Immature natural killer cell (primary cell): ENCODE results near the gene PTPRK. TPM values are rescaled to one million over a fixed set of nuclear protein-coding genes. Genes with fewer than 3 reads are reported as not detected.

Source experiments
- DNase-seq, 3 donors: peaks; one replicate each; pipeline ENCODE4 v3.0.0; 2022; ENCODE audit warnings: mixed read lengths in 1 of 3
- H3K27ac Mint-ChIP-seq, 6 donors: one replicate each; pipeline ENCODE4 v1.8.0; 2020; ENCODE audit warnings: mixed read lengths in 6 of 6, mild to moderate bottlenecking in 5 of 6, inconsistent platforms in 4 of 6, moderate library complexity in 3 of 6
- H3K27me3 Mint-ChIP-seq, 3 donors: one replicate each; pipeline ENCODE4 v1.8.0; 2020 to 2021; ENCODE audit warnings: low read depth in 3 of 3, mild to moderate bottlenecking in 3 of 3, mixed read lengths in 3 of 3, moderate library complexity in 3 of 3, inconsistent platforms in 1 of 3
- H3K36me3 Mint-ChIP-seq, 3 donors: one replicate each; pipeline ENCODE4 v1.8.0; 2020; ENCODE audit warnings: mixed read lengths in 3 of 3, inconsistent platforms in 2 of 3, mild to moderate bottlenecking in 2 of 3
- H3K4me1 Mint-ChIP-seq, 2 donors: one replicate each; pipeline ENCODE4 v1.8.0; 2020; ENCODE audit warnings: inconsistent platforms in 2 of 2, mild to moderate bottlenecking in 2 of 2, mixed read lengths in 2 of 2, moderate library complexity in 1 of 2
- H3K4me3 Mint-ChIP-seq, 5 donors: one replicate each; pipeline ENCODE4 v1.8.0; 2020; ENCODE audit warnings: mild to moderate bottlenecking in 5 of 5, mixed read lengths in 5 of 5, inconsistent platforms in 3 of 5, moderate library complexity in 3 of 5
- H3K9me3 Mint-ChIP-seq, 6 donors: one replicate each; pipeline ENCODE4 v1.8.0; 2020; ENCODE audit warnings: mild to moderate bottlenecking in 6 of 6, mixed read lengths in 6 of 6, inconsistent platforms in 4 of 6, moderate library complexity in 3 of 6
- polyA plus RNA-seq, 3 donors: library from polyadenylated mRNA; unstranded; fragments of 300-500 nt; fragmentation: Illumina TruSeq; gene quantifications; one replicate each; pipeline ENCODE4 v1.2.3, GENCODE V29; 2021

The PTPRK gene
- polyA plus RNA-seq, 3 donors from 2014 or later: not detected

GRCh38 chr6:128069188-128069587 is 451.2 kb downstream of the PTPRK start:
- no peaks in the 10 kb centered on the region for H3K4me1 Mint-ChIP-seq
- H3K36me3 Mint-ChIP-seq: no peaks in the 10 kb centered on the region
- H3K27ac Mint-ChIP-seq: no peak overlapping the region
- peaks cover 0 to 4% (median 0%) of the 10 kb centered on the region in 3 donors for H3K27me3 Mint-ChIP-seq
- DNase-seq: no peak
- no peak overlapping the region for H3K4me3 Mint-ChIP-seq
- H3K9me3 Mint-ChIP-seq: no peaks in the 10 kb centered on the region

- Mint-ChIP-seq H3K36me3 (no peaks in the 10 kb centered on the region), H3K4me1 (no peaks in the 10 kb centered on the region), H3K27me3 (peaks cover 0 to 4% (median 0%) of the 10 kb centered on the region in 3 donors), H3K27ac (no peak overlapping the region), H3K9me3 (no peaks in the 10 kb centered on the region), H3K4me3 (no peak overlapping the region)
- no peak for DNase-seq
These were observed 452.3 kb downstream of the PTPRK start for GRCh38 chr6:128068119-128068479.

DNA sequence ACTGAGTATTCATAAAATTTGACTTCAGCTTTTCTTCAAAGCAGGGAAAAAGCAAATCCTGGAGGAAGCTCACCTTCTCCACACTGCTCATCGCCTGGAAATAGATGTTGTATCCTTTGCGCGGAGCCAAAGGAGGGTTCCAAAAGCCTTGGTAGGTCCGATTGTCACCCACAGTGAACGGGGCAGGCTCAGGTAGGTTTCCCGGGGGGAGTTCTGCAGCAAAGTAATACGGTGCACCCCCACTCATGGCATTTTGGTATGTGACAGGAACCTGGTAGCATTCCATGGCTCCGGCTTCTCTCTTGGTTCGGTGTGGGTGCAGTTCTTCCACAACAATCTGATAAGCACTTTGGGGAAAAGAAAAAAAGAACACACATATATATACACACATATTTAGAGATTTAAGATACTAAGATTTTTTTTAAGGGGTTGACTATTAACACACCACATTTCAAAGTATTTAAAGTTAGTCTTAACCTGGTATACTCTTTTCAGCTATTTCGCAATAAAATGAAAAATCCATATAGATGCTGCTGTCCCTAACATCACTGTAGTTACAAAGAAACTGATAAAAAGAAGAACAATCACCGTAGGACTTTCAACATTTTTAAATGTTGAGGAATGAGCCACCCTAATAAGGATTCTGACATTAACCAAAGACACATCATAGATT is 452.8 kb downstream of the PTPRK start:
- H3K27me3 Mint-ChIP-seq: peaks cover 0 to 4% (median 0%) of the 10 kb centered on the region in 3 donors
- H3K27ac Mint-ChIP-seq: no peak overlapping the region
- H3K9me3 Mint-ChIP-seq: no peaks in the 10 kb centered on the region
- H3K36me3 Mint-ChIP-seq: no peaks in the 10 kb centered on the region
- no peak overlapping the region for H3K4me3 Mint-ChIP-seq
- no peaks in the 10 kb centered on the region for H3K4me1 Mint-ChIP-seq
- no peak for DNase-seq

DNA sequence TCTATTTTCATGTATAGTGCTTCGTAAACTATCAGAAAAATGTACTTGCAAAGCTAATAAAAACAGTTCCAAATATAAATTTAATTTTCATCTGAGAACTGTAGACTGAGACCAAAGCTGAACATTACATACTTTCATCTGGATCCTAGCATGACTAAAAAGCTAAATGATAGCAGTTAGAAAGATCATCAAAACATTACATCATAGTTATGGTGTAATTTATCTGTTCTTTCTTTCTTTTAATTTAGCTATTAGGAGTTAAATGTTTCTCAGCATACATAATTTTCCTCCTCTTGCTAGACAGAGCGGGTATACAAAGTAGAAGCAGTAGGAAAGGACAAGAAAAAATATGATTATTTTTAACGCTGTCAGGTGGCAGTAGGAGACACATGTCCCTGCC is 455.3 kb downstream of the PTPRK start:
- H3K4me1 Mint-ChIP-seq: no peaks in the 10 kb centered on the region
- no peak overlapping the region for H3K27ac Mint-ChIP-seq
- peaks cover 0 to 4% (median 0%) of the 10 kb centered on the region in 3 donors for H3K27me3 Mint-ChIP-seq
- H3K4me3 Mint-ChIP-seq: no peak overlapping the region
- H3K9me3 Mint-ChIP-seq: no peaks in the 10 kb centered on the region
- no peak for DNase-seq
- H3K36me3 Mint-ChIP-seq: no peaks in the 10 kb centered on the region

- DNase-seq: no peak
- peaks cover 0 to 4% (median 0%) of the 10 kb centered on the region in 3 donors for H3K27me3 Mint-ChIP-seq
- H3K4me1 Mint-ChIP-seq: no peaks in the 10 kb centered on the region
- H3K27ac Mint-ChIP-seq: no peak overlapping the region
- H3K36me3 Mint-ChIP-seq: no peaks in the 10 kb centered on the region
- H3K9me3 Mint-ChIP-seq: no peaks in the 10 kb centered on the region
- no peak overlapping the region for H3K4me3 Mint-ChIP-seq
These were observed 455.9 kb downstream of the PTPRK start for GRCh38 chr6:128064540-128064895.

- H3K4me3 Mint-ChIP-seq: no peak overlapping the region
- no peak overlapping the region for H3K27ac Mint-ChIP-seq
- H3K4me1 Mint-ChIP-seq: no peaks in the 10 kb centered on the region
- H3K36me3 Mint-ChIP-seq: no peaks in the 10 kb centered on the region
- H3K9me3 Mint-ChIP-seq: no peaks in the 10 kb centered on the region
- DNase-seq: no peak
- peaks cover 0 to 4% (median 0%) of the 10 kb centered on the region in 3 donors for H3K27me3 Mint-ChIP-seq
These were observed 456.4 kb downstream of the PTPRK start for GRCh38 chr6:128063850-128064539.

DNA sequence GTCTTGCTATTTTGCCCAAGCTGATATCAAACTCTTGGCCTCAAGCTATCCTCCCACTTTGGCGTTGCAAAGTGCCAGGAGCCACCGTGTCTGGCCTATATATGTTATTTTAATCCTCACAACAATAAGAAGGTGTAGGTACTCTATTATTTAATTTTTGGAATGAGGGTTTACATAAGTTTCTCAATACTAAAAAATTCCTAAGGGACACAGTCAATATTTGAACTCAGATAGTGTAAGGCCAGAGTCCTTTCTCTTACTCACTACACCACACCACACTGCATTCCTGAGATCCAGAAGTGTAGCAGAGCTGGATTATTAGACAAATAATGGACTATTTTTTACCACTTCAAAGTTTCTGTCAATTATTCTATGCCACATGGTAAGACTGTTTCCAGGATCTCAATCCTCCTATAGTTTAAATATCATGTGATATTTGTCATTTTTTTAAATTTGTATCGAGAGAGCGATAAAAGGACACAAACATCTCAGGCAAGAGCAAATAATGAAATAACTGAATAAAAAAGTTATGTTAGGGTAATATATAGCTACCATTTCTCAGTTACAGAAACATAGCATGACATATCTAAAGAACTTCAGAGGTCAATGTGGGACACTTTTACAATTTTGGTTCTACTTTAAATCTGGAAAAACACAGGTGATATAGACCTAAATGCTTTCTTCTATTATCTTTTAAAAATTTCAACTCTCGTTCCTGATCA is 457.4 kb downstream of the PTPRK start:
- no peak for DNase-seq
- Mint-ChIP-seq H3K27me3 (peaks cover 0 to 4% (median 0%) of the 10 kb centered on the region in 3 donors), H3K4me3 (no peak overlapping the region), H3K36me3 (no peaks in the 10 kb centered on the region), H3K4me1 (no peaks in the 10 kb centered on the region), H3K27ac (no peak overlapping the region), H3K9me3 (no peaks in the 10 kb centered on the region)

GRCh38 chr6:128057946-128058345 is 462.5 kb downstream of the PTPRK start:
- no peak overlapping the region for H3K4me3 Mint-ChIP-seq
- H3K36me3 Mint-ChIP-seq: no peaks in the 10 kb centered on the region
- peaks cover 0 to 2% (median 0%) of the 10 kb centered on the region in 6 donors for H3K9me3 Mint-ChIP-seq
- H3K27me3 Mint-ChIP-seq: no peaks in the 10 kb centered on the region
- DNase-seq: no peak
- H3K27ac Mint-ChIP-seq: no peak overlapping the region
- no peaks in the 10 kb centered on the region for H3K4me1 Mint-ChIP-seq

GRCh38 chr6:128057541-128057940 is 462.9 kb downstream of the PTPRK start:
- H3K27me3 Mint-ChIP-seq: no peaks in the 10 kb centered on the region
- H3K9me3 Mint-ChIP-seq: peaks cover 0 to 2% (median 0%) of the 10 kb centered on the region in 6 donors
- H3K36me3 Mint-ChIP-seq: no peaks in the 10 kb centered on the region
- no peak overlapping the region for H3K4me3 Mint-ChIP-seq
- H3K4me1 Mint-ChIP-seq: no peaks in the 10 kb centered on the region
- no peak for DNase-seq
- no peak overlapping the region for H3K27ac Mint-ChIP-seq

DNA sequence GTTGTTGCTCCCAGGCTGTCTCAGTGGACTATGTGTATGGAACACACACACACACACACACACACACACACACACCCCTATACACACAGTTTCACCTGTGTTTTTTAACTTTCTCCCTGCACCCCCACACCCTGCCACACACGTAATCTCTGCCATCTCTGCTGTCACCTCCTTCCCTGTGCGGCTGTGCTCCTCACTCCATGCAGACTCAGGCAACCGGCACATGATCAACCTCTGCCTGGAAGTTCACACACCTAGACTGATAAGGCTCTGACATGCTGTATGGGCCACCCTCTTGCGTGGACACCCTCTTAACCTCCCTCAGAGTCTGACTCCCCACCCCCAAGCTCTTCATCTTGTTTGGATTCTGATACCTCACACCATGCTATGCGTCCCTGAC is 467.3 kb downstream of the PTPRK start:
- no peaks in the 10 kb centered on the region for H3K27me3 Mint-ChIP-seq
- H3K4me1 Mint-ChIP-seq: no peaks in the 10 kb centered on the region
- no peak overlapping the region for H3K27ac Mint-ChIP-seq
- no peaks in the 10 kb centered on the region for H3K36me3 Mint-ChIP-seq
- no peak for DNase-seq
- H3K9me3 Mint-ChIP-seq: peaks cover 0 to 2% (median 0%) of the 10 kb centered on the region in 6 donors
- no peak overlapping the region for H3K4me3 Mint-ChIP-seq

DNA sequence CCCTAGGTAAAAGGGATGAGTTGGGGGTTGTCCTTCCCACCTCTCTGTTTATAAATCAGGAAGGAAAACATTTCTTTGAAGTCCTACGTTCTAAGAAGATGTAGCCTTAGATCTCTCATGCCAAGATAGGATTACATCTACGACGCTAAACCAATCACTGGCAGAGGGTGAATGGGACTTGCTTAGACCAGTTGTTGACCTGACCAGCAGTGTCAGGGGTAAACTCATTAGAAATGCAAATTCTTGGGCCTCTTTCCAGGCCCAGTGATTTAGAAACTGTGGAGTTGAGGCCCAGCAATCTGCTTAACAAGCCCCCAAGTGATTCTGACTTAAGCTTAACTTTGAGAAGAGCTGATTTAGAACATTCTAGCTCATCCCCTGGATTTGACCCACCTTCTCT is 472.4 kb downstream of the PTPRK start:
- H3K4me3 Mint-ChIP-seq: no peak overlapping the region
- H3K4me1 Mint-ChIP-seq: no peaks in the 10 kb centered on the region
- no peaks in the 10 kb centered on the region for H3K9me3 Mint-ChIP-seq
- peaks cover 0 to 2% (median 0%) of the 10 kb centered on the region in 3 donors for H3K27me3 Mint-ChIP-seq
- H3K27ac Mint-ChIP-seq: no peak overlapping the region
- H3K36me3 Mint-ChIP-seq: no peaks in the 10 kb centered on the region
- DNase-seq: no peak

DNA sequence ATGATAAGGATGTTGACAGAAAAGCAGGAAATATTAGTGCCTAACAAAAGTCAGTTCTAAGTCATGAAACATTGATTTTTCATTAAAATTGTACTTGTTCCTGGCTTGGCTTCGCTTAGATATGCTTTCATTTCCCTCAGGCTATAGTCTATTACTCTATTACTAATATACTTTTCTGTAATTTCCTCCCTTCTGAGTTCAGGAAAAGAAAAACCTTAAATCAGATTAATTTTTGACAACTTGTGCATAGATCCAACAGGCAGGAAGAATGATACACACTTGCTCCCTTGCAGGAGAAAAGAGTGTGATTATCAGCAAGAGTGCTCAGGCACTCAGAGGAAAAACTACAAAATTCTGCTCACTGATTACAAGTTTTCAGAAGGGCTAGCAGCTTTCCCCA is 474.4 kb downstream of the PTPRK start:
- Mint-ChIP-seq H3K27me3 (peaks cover 0 to 2% (median 0%) of the 10 kb centered on the region in 3 donors), H3K4me1 (no peaks in the 10 kb centered on the region), H3K36me3 (no peaks in the 10 kb centered on the region), H3K27ac (no peak overlapping the region), H3K9me3 (no peaks in the 10 kb centered on the region), H3K4me3 (no peak overlapping the region)
- no peak for DNase-seq

- Mint-ChIP-seq H3K9me3 (peaks cover 0 to 1% (median 0%) of the 10 kb centered on the region in 6 donors), H3K36me3 (no peaks in the 10 kb centered on the region), H3K4me1 (no peaks in the 10 kb centered on the region), H3K27me3 (peaks cover 0 to 4% (median 0%) of the 10 kb centered on the region in 3 donors), H3K4me3 (no peak overlapping the region), H3K27ac (no peak overlapping the region)
- DNase-seq: no peak
These were observed 480.9 kb downstream of the PTPRK start for GRCh38 chr6:128039543-128039942.

DNA sequence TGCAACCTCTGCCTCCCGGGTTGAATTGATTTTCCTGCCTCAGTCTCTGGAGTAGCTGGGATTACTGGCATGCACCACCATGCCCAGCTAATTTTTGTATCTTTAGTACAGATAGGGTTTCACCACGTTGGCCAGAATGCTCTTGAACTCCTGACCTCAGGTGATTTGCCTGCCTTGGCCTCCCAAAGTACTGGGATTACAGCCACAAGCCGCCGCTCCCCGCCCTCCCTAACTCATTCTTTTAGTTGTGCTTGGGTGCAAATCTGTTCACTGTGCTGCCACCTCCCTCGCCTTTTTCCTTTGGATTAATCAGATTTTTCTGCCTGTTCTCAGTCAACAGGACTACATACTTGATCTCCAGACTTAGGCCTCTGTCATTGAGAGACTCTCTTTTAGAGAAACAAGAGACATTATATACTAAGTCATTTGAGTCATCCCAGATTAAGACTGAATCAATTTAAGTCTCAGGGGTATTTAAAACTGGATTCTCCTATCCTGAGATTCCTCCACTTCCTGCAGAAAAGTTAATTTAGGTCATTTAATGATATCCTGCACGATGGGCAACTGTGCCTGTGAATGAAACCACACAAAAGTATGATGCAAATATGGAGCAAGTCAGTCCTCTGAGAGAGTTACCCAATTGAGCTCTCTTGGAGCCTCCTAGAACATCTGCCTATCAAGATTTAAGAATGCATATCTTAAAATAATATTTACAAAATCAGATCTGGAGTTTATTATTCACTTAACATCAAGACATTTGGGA is 483.4 kb downstream of the PTPRK start:
- DNase-seq: no peak
- H3K9me3 Mint-ChIP-seq: peaks cover 0 to 1% (median 0%) of the 10 kb centered on the region in 6 donors
- no peaks in the 10 kb centered on the region for H3K36me3 Mint-ChIP-seq
- no peak overlapping the region for H3K4me3 Mint-ChIP-seq
- H3K27me3 Mint-ChIP-seq: peaks cover 0 to 4% (median 0%) of the 10 kb centered on the region in 3 donors
- H3K4me1 Mint-ChIP-seq: peaks cover 0 to 2% of the 10 kb centered on the region in 2 donors
- H3K27ac Mint-ChIP-seq: no peak overlapping the region
